Activated CD4-positive, alpha-beta T cell treated with anti-CD3 and anti-CD28 coated beads for 4 hours (primary cell): ENCODE data around the gene CD86.

Experiments
- DNase-seq, 2 donors: peaks; one replicate each; pipeline ENCODE4 v3.0.0-alpha.2; 2020

The CD86 gene

GRCh38 chr3:122060040-122060698, 5.0 kb downstream of the CD86 start:
- no peak for DNase-seq

- DNase-seq = no peak
Measured at GRCh38 chr3:122063908-122064307, 8.7 kb downstream of the CD86 start.

- DNase-seq = no peak
Measured at GRCh38 chr3:122064326-122064725, 9.2 kb downstream of the CD86 start.

- no peak for DNase-seq
Measured at GRCh38 chr3:122066331-122067213, 11.4 kb downstream of the CD86 start.

- no peak for DNase-seq
Measured at GRCh38 chr3:122067214-122067550, 12.0 kb downstream of the CD86 start.

GRCh38 chr3:122067588-122068240, 12.6 kb downstream of the CD86 start:
- DNase-seq = no peak

- no peak for DNase-seq
Measured at GRCh38 chr3:122074621-122075265, 19.6 kb downstream of the CD86 start.

- no peak for DNase-seq
Measured at GRCh38 chr3:122076491-122077292, 21.5 kb downstream of the CD86 start.

GRCh38 chr3:122077293-122078234, 22.4 kb downstream of the CD86 start:
- DNase-seq = no peak

- no peak for DNase-seq
Measured at GRCh38 chr3:122078235-122078935, 23.2 kb downstream of the CD86 start.

GRCh38 chr3:122079524-122080206, 24.5 kb downstream of the CD86 start:
- no peak for DNase-seq

- DNase-seq = no peak
Measured at GRCh38 chr3:122080207-122080587, 25.0 kb downstream of the CD86 start.

- no peak for DNase-seq
Measured at GRCh38 chr3:122081543-122082247, 26.5 kb downstream of the CD86 start.

GRCh38 chr3:122082357-122082756, 27.2 kb downstream of the CD86 start:
- DNase-seq = no peak

- DNase-seq = no peak
Measured at GRCh38 chr3:122084799-122085198, 29.6 kb downstream of the CD86 start.

GRCh38 chr3:122085673-122086072, 30.5 kb downstream of the CD86 start:
- no peak for DNase-seq

- no peak for DNase-seq
Measured at GRCh38 chr3:122088531-122088930, 33.4 kb downstream of the CD86 start.

GRCh38 chr3:122091602-122092295, 36.6 kb downstream of the CD86 start:
- DNase-seq = no peak
